OCI-LY7 (cell line): ENCODE measurements around the gene GABRB3.

Experiments
- CTCF ChIP-seq: fragments of 200-600 bp; sonication (generic); conservative IDR thresholded peaks from 2 replicates; pipeline ENCODE4 v1.5.1; 2014; ENCODE audit warnings: mild to moderate bottlenecking, antibody characterized with exemption, low read length, moderate library complexity, mixed read lengths
- EZH2phosphoT487 ChIP-seq: fragments of 200-600 bp; sonication (generic); IDR thresholded peaks from 2 replicates; pipeline ENCODE4 v1.6.1; 2018; ENCODE audit warnings: low read depth, borderline replicate concordance, mild to moderate bottlenecking, mixed run types, antibody characterized with exemption, low read length, moderate library complexity, mixed read lengths

GRCh38 chr15:26628071-26628470, 144.8 kb downstream of the GABRB3 start:
- peak; percentile 34; the same call in 1 of the 2 replicates for TF ChIP-seq CTCF
- no peak for TF ChIP-seq EZH2phosphoT487
